H9 (cell line): ENCODE measurements around the gene NACC1. TPM values are rescaled to one million over a fixed set of nuclear protein-coding genes. Genes with fewer than 3 reads are reported as not detected.

ENCODE experiments used
- DNase-seq: peaks from one replicate; pipeline ENCODE4 v3.0.0-alpha.2; 2017
- H2AFZ ChIP-seq: one replicate; pipeline ENCODE4 v1.6.1; 2013; ENCODE audit warnings: mild to moderate bottlenecking, low read length, control low read depth, moderate library complexity
- H2AK5ac ChIP-seq: 2 replicates; pipeline ENCODE4 v1.6.1; 2013; ENCODE audit warnings: low read length, control low read depth, mixed read lengths; ENCODE audit not compliant: insufficient read length
- H2BK120ac ChIP-seq: one replicate; pipeline ENCODE4 v1.6.1; 2013; ENCODE audit warnings: low read depth, mild to moderate bottlenecking, low read length, control low read depth, inconsistent platforms; ENCODE audit not compliant: poor library complexity, severe bottlenecking
- H2BK12ac ChIP-seq: 2 replicates; pipeline ENCODE4 v1.6.1; 2013; ENCODE audit warnings: low read length, control low read depth, mixed read lengths, low read depth; ENCODE audit not compliant: insufficient read length
- H2BK15ac ChIP-seq: 2 replicates; pipeline ENCODE4 v1.6.1; 2013; ENCODE audit warnings: low read depth, low read length, control low read depth
- H2BK20ac ChIP-seq: one replicate; pipeline ENCODE4 v1.6.1; 2013; ENCODE audit warnings: low read depth, mild to moderate bottlenecking, low read length, control low read depth, inconsistent platforms; ENCODE audit not compliant: poor library complexity, severe bottlenecking
- H2BK5ac ChIP-seq: 2 replicates; pipeline ENCODE4 v1.6.1; 2013; ENCODE audit warnings: low read length, control low read depth, mixed read lengths; ENCODE audit not compliant: insufficient read length
- H3K14ac ChIP-seq: 2 replicates; pipeline ENCODE4 v1.6.1; 2013; ENCODE audit warnings: low read length, control low read depth; ENCODE audit not compliant: insufficient read depth
- H3K18ac ChIP-seq: 2 replicates; pipeline ENCODE4 v1.6.1; 2013; ENCODE audit warnings: low read depth, mild to moderate bottlenecking, mixed read lengths, low read length, control low read depth; ENCODE audit not compliant: insufficient read length
- H3K23ac ChIP-seq: 2 replicates; pipeline ENCODE4 v1.6.1; 2013; ENCODE audit warnings: low read length, control low read depth, mixed read lengths, low read depth; ENCODE audit not compliant: insufficient read length
- H3K23me2 ChIP-seq: 2 replicates; pipeline ENCODE4 v1.6.1; 2013; ENCODE audit warnings: low read depth, mild to moderate bottlenecking, mixed read lengths, low read length, control low read depth; ENCODE audit not compliant: insufficient read length, poor library complexity, severe bottlenecking
- H3K27ac ChIP-seq: 2 replicates; pipeline ENCODE4 v1.5.1; 2013; ENCODE audit warnings: low read length, control low read depth, mixed read lengths, low read depth; ENCODE audit not compliant: insufficient read length
- H3K27me3 ChIP-seq: 2 replicates; pipeline ENCODE4 v1.6.1; 2013; ENCODE audit warnings: low read length, control low read depth, inconsistent platforms; ENCODE audit not compliant: insufficient read depth
- H3K4ac ChIP-seq: 2 replicates; pipeline ENCODE4 v1.6.1; 2013; ENCODE audit warnings: low read depth, mild to moderate bottlenecking, control low read depth, inconsistent platforms, low read length, moderate library complexity
- H3K4me1 ChIP-seq: 2 replicates; pipeline ENCODE4 v1.6.1; 2013; ENCODE audit warnings: low read length, control low read depth, inconsistent platforms; ENCODE audit not compliant: insufficient read depth
- H3K4me2 ChIP-seq: 2 replicates; pipeline ENCODE4 v1.6.1; 2013; ENCODE audit warnings: low read length, control low read depth, mixed read lengths; ENCODE audit not compliant: insufficient read length, insufficient read depth
- H3K56ac ChIP-seq: 2 replicates; pipeline ENCODE4 v1.6.1; 2013; ENCODE audit warnings: low read depth, mild to moderate bottlenecking, mixed read lengths, low read length, control low read depth; ENCODE audit not compliant: insufficient read length
- H3K79me1 ChIP-seq: 2 replicates; pipeline ENCODE4 v1.6.1; 2013; ENCODE audit warnings: low read depth, mild to moderate bottlenecking, moderate library complexity, low read length, control low read depth, inconsistent platforms; ENCODE audit not compliant: insufficient read depth, poor library complexity, severe bottlenecking
- H3K79me2 ChIP-seq: 2 replicates; pipeline ENCODE4 v1.6.1; 2013; ENCODE audit warnings: low read length, control low read depth, inconsistent platforms; ENCODE audit not compliant: insufficient read depth
- H3K9ac ChIP-seq: 2 replicates; pipeline ENCODE4 v1.6.1; 2013; ENCODE audit warnings: low read length, control low read depth, mixed read lengths; ENCODE audit not compliant: insufficient read length; ENCODE audit errors: extremely low read depth
- H3K9me3 ChIP-seq: one replicate; pipeline ENCODE4 v1.6.1; 2013; ENCODE audit warnings: low read depth, low read length, inconsistent platforms; ENCODE audit not compliant: control insufficient read depth
- H3T11ph ChIP-seq: one replicate; pipeline ENCODE4 v1.6.1; 2013; ENCODE audit warnings: mild to moderate bottlenecking, low read length, control low read depth, inconsistent platforms
- H4K20me1 ChIP-seq: one replicate; pipeline ENCODE4 v1.6.1; 2013; ENCODE audit not compliant: control insufficient read depth, insufficient read length, insufficient read depth
- H4K5ac ChIP-seq: 2 replicates; pipeline ENCODE4 v1.6.1; 2013; ENCODE audit warnings: low read depth, mild to moderate bottlenecking, mixed read lengths, low read length, control low read depth; ENCODE audit not compliant: insufficient read length
- H4K8ac ChIP-seq: replicated peaks from 2 replicates; pipeline ENCODE4 v1.6.1; 2013; ENCODE audit warnings: low read length, control low read depth, mixed read lengths, low read depth; ENCODE audit not compliant: insufficient read length
- H4K91ac ChIP-seq: 2 replicates; pipeline ENCODE4 v1.6.1; 2013; ENCODE audit warnings: low read depth, mild to moderate bottlenecking, moderate library complexity, mixed read lengths, low read length, control low read depth; ENCODE audit not compliant: insufficient read length
- H3K27ac Mint-ChIP-seq, 3 experiments: 2 replicates in 2 of 3; 3 replicates in 1 of 3; pipeline ENCODE4 v1.8.0; 2020 to 2021; ENCODE audit warnings: mixed read lengths in 3 of 3, mild to moderate bottlenecking in 1 of 3, moderate library complexity in 1 of 3
- H3K27me3 Mint-ChIP-seq: 2 replicates; pipeline ENCODE4 v1.8.0; 2021; ENCODE audit warnings: low read depth, mild to moderate bottlenecking, moderate library complexity, mixed read lengths
- H3K36me3 Mint-ChIP-seq, 3 experiments: 2 replicates in 2 of 3; 3 replicates in 1 of 3; pipeline ENCODE4 v1.8.0; 2020 to 2021; ENCODE audit warnings: low read depth in 3 of 3, mixed read lengths in 3 of 3; ENCODE audit not compliant: insufficient read depth in 1 of 3
- H3K4me1 Mint-ChIP-seq, 2 experiments: 2 replicates each; pipeline ENCODE4 v1.8.0; 2020; ENCODE audit warnings: mixed read lengths in 2 of 2
- H3K4me3 Mint-ChIP-seq, 2 experiments: 2 replicates in 1 of 2; 3 replicates in 1 of 2; pipeline ENCODE4 v1.8.0; 2020 to 2021; ENCODE audit warnings: mild to moderate bottlenecking in 2 of 2, mixed read lengths in 2 of 2, moderate library complexity in 1 of 2
- H3K9me3 Mint-ChIP-seq, 2 experiments: 2 replicates in 1 of 2; 3 replicates in 1 of 2; pipeline ENCODE4 v1.8.0; 2020; ENCODE audit warnings: mild to moderate bottlenecking in 2 of 2, mixed read lengths in 2 of 2, moderate library complexity in 1 of 2
- CTCF ChIP-seq: fragments of 200-600 bp; sonication (generic); conservative IDR thresholded peaks from 3 replicates; pipeline ENCODE4 v1.8.0; 2021; ENCODE audit warnings: antibody characterized with exemption, mild to moderate bottlenecking
- WGBS: extraction: QIAGEN DNeasy Blood & Tissue Kit; methylation state at CpG from one replicate; pipeline ENCODE4 v1.1.7; 2013; ENCODE audit warnings: missing lambda C conversion rate, low lambda C conversion rate, mixed read lengths; ENCODE audit not compliant: insufficient read length; ENCODE audit errors: extremely low coverage; 5-methylcytosine and 5-hydroxymethylcytosine counted together
- total RNA-seq: library from RNA; stranded (reverse); gene quantifications from 2 replicates; pipeline ENCODE4 v1.2.1, GENCODE V29; 2021

NACC1 gene
- total RNA-seq, 1 experiment from 2014 or later: 198 TPM

GRCh38 chr19:13150187-13150930 is 32.3 kb downstream of the NACC1 start, which contains the start of the genes IER2 and STX10:
IER2 (plus strand) TSS chr19:13150411; CDS start chr19:13153187, 2,776 bp downstream.
STX10 (minus strand) TSS chr19:13150375; CDS start chr19:13150173, 202 bp downstream.
- Mint-ChIP-seq H3K27me3 (peaks cover 10% of the 10 kb centered on the region; the same call in 1 of the 2 replicates), H3K4me1 (peaks cover 13 to 14% of the 10 kb centered on the region in 2 experiments), H3K27ac (peak within 1 kb of the TSS; percentile 98 to 100 (median 100)), H3K4me3 (peak within 1 kb of the TSS; percentile 97 to 98), H3K36me3 (peaks cover 18 to 23% (median 18%) of the 10 kb centered on the region in 3 experiments), H3K9me3 (peaks cover 8 to 9% of the 10 kb centered on the region in 2 experiments; a peak in 4 of 5 replicates)
- Histone ChIP-seq H2BK120ac (peak within 1 kb of the TSS; percentile 1), H3K9ac (peak within 1 kb of the TSS; percentile 86), H2BK20ac (no peak within 1 kb of the TSS), H3K18ac (peak within 1 kb of the TSS; percentile 91), H3K79me2 (peaks cover 17% of the 10 kb centered on the region; the same call in 1 of the 2 replicates), H3K27me3 (no peaks in the 10 kb centered on the region), H3T11ph (no peak within 1 kb of the TSS), H3K4ac (no peak within 1 kb of the TSS; the same call in 1 of the 2 replicates), H2BK5ac (no peak within 1 kb of the TSS), H3K27ac (peak within 1 kb of the TSS; percentile 8), H2BK15ac (no peak within 1 kb of the TSS), H2AFZ (no peak within 1 kb of the TSS), H4K91ac (no peak within 1 kb of the TSS), H3K23me2 (peaks cover 22% of the 10 kb centered on the region), H3K4me2 (peak within 1 kb of the TSS; percentile 67), H4K20me1 (no peaks in the 10 kb centered on the region), H3K79me1 (no peaks in the 10 kb centered on the region), H4K5ac (no peak within 1 kb of the TSS), H2AK5ac (no peak within 1 kb of the TSS), H3K14ac (peak within 1 kb of the TSS; percentile 86), H4K8ac (no peak within 1 kb of the TSS), H3K23ac (no peak within 1 kb of the TSS), H3K4me1 (no peaks in the 10 kb centered on the region), H2BK12ac (no peak within 1 kb of the TSS), H3K56ac (no peak within 1 kb of the TSS), H3K9me3 (no peaks in the 10 kb centered on the region)
- no CpG with 5 or more reads among the region's 51 CpGs for WGBS
- peak; percentile 47; the same call in 2 of the 3 replicates for TF ChIP-seq CTCF
- DNase-seq: peak; percentile 94
